ENCODE data around the gene ATAT1. TPM values are rescaled to one million over a fixed set of nuclear protein-coding genes. Genes with fewer than 3 reads are reported as not detected.

Gene ATAT1
- total and polyA plus RNA-seq, 2 of the 13 experiments (the other 11 are each of a cell fraction or from before 2014, with no cell fraction given), result 9.2 to 23.6 TPM

GRCh38 chr6:30615219-30615957 is 11.3 kb upstream of the ATAT1 start (continued):
- peak; percentile 4 for TF ChIP-seq ASH2L (IDR thresholded peaks at IDR 0.05; ENCODE audit: insufficient read length, low read depth, low read length)
- no peak for TF ChIP-seq ZSCAN25 (CRISPR knock-in tag; IDR thresholded peaks at IDR 0.05)
- no peak for TF ChIP-seq RFX1 (IDR thresholded peaks at IDR 0.05)
- TF ChIP-seq ZC3H13 (CRISPR knock-in tag; IDR thresholded peaks at IDR 0.05), result no peak
- TF ChIP-seq SOX13 (IDR thresholded peaks at IDR 0.05), result no peak; the same call in 1 of the 2 replicates
- peak in 1 of 2 experiments; percentile 61; a peak in 1 of 4 replicates for TF ChIP-seq SOX13 (CRISPR knock-in tag; conservative IDR thresholded peaks at IDR 0.05 in 1 of 2, IDR thresholded peaks at IDR 0.05 in 1 of 2)
- TF ChIP-seq YY1 (IDR thresholded peaks at IDR 0.05; ENCODE audit: insufficient read depth, insufficient replicate concordance, low read depth, low read length), result peak; percentile 55
- TF ChIP-seq STAT6 (CRISPR knock-in tag; IDR thresholded peaks at IDR 0.05; ENCODE audit: borderline replicate concordance), result no peak; the same call in 1 of the 2 replicates
- TF ChIP-seq SIN3B (IDR thresholded peaks at IDR 0.05; ENCODE audit: low read length), result 0 out of 2 replicates have a peak, but pooled peaks have one; percentile 3
- peak; percentile 66; the same call in 1 of the 2 replicates for TF ChIP-seq KDM5A (IDR thresholded peaks at IDR 0.05; ENCODE audit: borderline replicate concordance, low read length)
- no peak for TF ChIP-seq ZNF577 (CRISPR knock-in tag; IDR thresholded peaks at IDR 0.05; ENCODE audit: borderline replicate concordance, low read depth)
- peak; percentile 95 for TF ChIP-seq MBD4 (IDR thresholded peaks at IDR 0.05; ENCODE audit: borderline replicate concordance, low read length)
- 0 out of 2 replicates have a peak, but pooled peaks have one; percentile 9 for TF ChIP-seq HDAC1 (CRISPR knock-in tag; IDR thresholded peaks at IDR 0.05)
- TF ChIP-seq THYN1 (CRISPR knock-in tag; IDR thresholded peaks at IDR 0.05; ENCODE audit: borderline replicate concordance, low read depth), result no peak
- TF ChIP-seq MEF2D (CRISPR knock-in tag; IDR thresholded peaks at IDR 0.05), result no peak
- no peak for TF ChIP-seq ZFP36L1 (CRISPR knock-in tag; IDR thresholded peaks at IDR 0.05)
- peak; percentile 7; the same call in 1 of the 2 replicates for TF ChIP-seq FOXP4 (CRISPR knock-in tag; IDR thresholded peaks at IDR 0.05)
- no peak for TF ChIP-seq ZNF382 (CRISPR knock-in tag; IDR thresholded peaks at IDR 0.05; ENCODE audit: borderline replicate concordance)
- TF ChIP-seq ZNF251 (CRISPR knock-in tag; IDR thresholded peaks at IDR 0.05), result no peak
- no peak for TF ChIP-seq ZNF841 (CRISPR knock-in tag; IDR thresholded peaks at IDR 0.05; ENCODE audit: borderline replicate concordance)
- no peak for TF ChIP-seq ZNF761 (CRISPR knock-in tag; conservative IDR thresholded peaks at IDR 0.05)
- TF ChIP-seq FOXA3 (CRISPR knock-in tag; IDR thresholded peaks at IDR 0.05), result peak; percentile 3; the same call in 1 of the 2 replicates
- TF ChIP-seq SNAPC2 (CRISPR knock-in tag; IDR thresholded peaks at IDR 0.05), result no peak
- 0 out of 2 replicates have a peak, but pooled peaks have one; percentile 12 for TF ChIP-seq AHR (CRISPR knock-in tag; IDR thresholded peaks at IDR 0.05)
- 0 out of 2 replicates have a peak, but pooled peaks have one; percentile 63 for TF ChIP-seq NCOA5 (CRISPR knock-in tag; IDR thresholded peaks at IDR 0.05)
- peak; percentile 12; the same call in 1 of the 2 replicates for TF ChIP-seq REL (CRISPR knock-in tag; conservative IDR thresholded peaks at IDR 0.05)
- TF ChIP-seq ZBTB7B (CRISPR knock-in tag; IDR thresholded peaks at IDR 0.05), result 0 out of 2 replicates have a peak, but pooled peaks have one; percentile 21
